Measurements from ENCODE around the gene BASP1.
"Not testable (repeated sequence)": the region's sequence is repeated elsewhere in the genome, so short reads cannot be mapped to it uniquely, and the experiment has no call there.

Gene BASP1

DNA sequence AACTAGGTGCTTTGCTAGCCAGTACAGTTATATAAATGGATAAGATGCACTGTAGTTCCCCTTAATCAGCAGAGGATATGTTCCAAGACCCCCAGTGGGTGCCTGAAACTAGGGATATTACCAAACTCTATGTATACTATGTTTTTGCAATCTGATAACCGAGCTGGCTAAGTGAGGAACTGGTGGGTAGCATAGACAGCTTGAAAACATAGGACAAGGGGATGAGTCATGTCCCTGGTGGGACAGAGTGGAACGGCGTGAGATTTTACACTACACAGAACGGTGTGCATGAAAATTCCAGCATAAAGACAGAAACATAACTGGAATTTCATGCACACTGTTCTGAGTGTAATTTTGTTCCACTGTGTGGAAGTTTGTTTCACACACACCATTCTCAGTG, 86.9 kb downstream of the BASP1 start:
- no peak for DNase-seq (ENCODE audit: extremely low read depth, insufficient read length)

DNA sequence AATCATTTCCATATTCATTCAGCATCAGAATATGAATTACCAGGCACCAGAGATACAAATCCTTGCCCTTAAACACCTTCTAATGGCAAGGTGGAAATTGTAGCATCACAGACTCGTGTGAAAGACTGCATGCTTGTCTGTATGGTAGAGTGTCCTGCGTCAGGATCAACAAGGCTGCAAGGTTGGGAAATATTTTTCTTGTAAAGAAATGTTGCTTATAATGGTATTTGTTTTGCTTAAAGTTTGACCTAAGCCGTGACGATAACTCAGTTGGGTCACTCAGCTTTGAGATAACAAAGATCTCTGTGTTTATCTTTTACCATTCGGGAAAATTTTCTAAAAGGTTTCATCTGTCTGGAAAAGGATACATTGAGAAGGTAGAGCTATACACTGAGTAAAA, 87.6 kb downstream of the BASP1 start:
- H3K4me3 ChIP-seq (replicated peaks; ENCODE audit: low read depth, low read length) = no peak overlapping the region
- no peaks in the 10 kb centered on the region for H3K27me3 ChIP-seq (replicated peaks; ENCODE audit: control insufficient read depth, insufficient read depth, low read length)
- H3K36me3 ChIP-seq (ENCODE audit: control insufficient read depth, insufficient read depth, low read length) = no peaks in the 10 kb centered on the region
- TF ChIP-seq, protein P1, sequence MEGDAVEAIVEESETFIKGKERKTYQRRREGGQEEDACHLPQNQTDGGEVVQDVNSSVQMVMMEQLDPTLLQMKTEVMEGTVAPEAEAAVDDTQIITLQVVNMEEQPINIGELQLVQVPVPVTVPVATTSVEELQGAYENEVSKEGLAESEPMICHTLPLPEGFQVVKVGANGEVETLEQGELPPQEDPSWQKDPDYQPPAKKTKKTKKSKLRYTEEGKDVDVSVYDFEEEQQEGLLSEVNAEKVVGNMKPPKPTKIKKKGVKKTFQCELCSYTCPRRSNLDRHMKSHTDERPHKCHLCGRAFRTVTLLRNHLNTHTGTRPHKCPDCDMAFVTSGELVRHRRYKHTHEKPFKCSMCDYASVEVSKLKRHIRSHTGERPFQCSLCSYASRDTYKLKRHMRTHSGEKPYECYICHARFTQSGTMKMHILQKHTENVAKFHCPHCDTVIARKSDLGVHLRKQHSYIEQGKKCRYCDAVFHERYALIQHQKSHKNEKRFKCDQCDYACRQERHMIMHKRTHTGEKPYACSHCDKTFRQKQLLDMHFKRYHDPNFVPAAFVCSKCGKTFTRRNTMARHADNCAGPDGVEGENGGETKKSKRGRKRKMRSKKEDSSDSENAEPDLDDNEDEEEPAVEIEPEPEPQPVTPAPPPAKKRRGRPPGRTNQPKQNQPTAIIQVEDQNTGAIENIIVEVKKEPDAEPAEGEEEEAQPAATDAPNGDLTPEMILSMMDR (IDR thresholded peaks at IDR 0.05; ENCODE audit: insufficient read depth, low read length, poor library complexity, severe bottlenecking) = no peak
- DNase-seq (ENCODE audit: extremely low read depth, insufficient read length) = no peak

More for the DNA sequence above, 86.9 kb downstream of the BASP1 start:
- H3K36me3 ChIP-seq (ENCODE audit: control insufficient read depth, insufficient read depth, low read length) = no peaks in the 10 kb centered on the region
- TF ChIP-seq, protein P1 (IDR thresholded peaks at IDR 0.05; ENCODE audit: insufficient read depth, low read length, poor library complexity, severe bottlenecking) = no peak
- no peak overlapping the region for H3K4me3 ChIP-seq (replicated peaks; ENCODE audit: low read depth, low read length)
- no peaks in the 10 kb centered on the region for H3K27me3 ChIP-seq (replicated peaks; ENCODE audit: control insufficient read depth, insufficient read depth, low read length)

DNA sequence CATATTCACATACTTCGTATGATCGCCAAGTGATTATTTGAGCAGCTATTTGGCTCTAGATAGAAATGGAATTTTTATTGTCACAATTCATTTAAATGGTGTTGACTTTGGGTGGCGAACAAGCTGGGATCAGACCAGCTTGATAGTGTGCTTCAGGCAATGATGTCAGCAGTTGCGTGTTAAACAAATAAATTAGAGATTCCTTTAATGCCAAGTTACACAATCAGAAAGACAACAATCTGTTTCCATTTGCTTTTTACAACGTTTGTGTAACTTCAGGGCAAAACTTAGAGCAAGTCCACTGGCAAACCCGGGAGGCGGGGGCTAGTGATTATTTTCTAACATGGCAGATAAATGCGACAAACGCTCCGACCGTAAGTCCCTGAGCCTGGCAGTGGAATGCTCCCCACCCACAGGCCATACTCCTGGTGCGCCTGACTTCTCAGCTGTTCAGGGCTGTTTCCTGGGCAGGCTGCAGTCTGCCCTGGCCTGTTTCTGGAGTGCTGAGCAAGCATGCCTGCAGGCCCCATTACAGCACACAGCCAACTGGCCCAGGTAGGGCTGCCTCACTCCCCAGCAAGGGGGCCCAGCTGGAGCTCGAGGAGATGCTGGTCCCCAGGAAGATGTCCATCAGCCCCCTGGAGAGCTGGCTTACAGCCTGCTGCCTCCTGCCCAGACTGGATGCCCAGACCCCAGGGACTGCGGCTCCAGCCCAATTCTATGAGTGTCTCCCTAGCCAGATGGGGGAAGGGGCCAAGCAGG, 88.7 kb downstream of the BASP1 start:
- H3K27me3 ChIP-seq (replicated peaks; ENCODE audit: control insufficient read depth, insufficient read depth, low read length) = no peaks in the 10 kb centered on the region
- DNase-seq (ENCODE audit: extremely low read depth, insufficient read length) = no peak
- TF ChIP-seq, protein P1 (IDR thresholded peaks at IDR 0.05; ENCODE audit: insufficient read depth, low read length, poor library complexity, severe bottlenecking) = no peak
- H3K36me3 ChIP-seq (ENCODE audit: control insufficient read depth, insufficient read depth, low read length) = no peaks in the 10 kb centered on the region
- no peak overlapping the region for H3K4me3 ChIP-seq (replicated peaks; ENCODE audit: low read depth, low read length)

DNA sequence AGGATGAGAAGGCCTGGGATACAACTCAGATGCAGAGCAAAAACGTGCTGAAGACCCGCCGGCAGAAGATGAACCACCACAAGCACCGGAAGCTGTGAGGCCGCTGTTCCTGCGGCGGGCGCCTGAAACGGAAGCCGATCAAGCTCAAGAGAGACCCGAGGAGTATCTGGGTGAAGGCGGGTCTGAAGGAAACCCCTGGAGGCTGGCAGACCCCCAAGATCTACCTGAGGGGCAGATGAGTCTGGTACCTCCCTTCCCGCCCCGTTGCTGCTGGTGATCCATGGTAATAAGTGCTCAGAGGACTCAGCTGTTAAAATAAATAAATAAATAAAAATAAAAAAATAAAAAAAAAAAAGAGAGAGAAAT, 89.3 kb downstream of the BASP1 start:
- TF ChIP-seq, protein P1 (IDR thresholded peaks at IDR 0.05; ENCODE audit: insufficient read depth, low read length, poor library complexity, severe bottlenecking) = no peak
- DNase-seq (ENCODE audit: extremely low read depth, insufficient read length) = no peak
- Histone ChIP-seq H3K27me3 (replicated peaks; ENCODE audit: control insufficient read depth, insufficient read depth, low read length) (no peaks in the 10 kb centered on the region), H3K36me3 (ENCODE audit: control insufficient read depth, insufficient read depth, low read length) (no peaks in the 10 kb centered on the region), H3K4me3 (replicated peaks; ENCODE audit: low read depth, low read length) (no peak overlapping the region)

DNA sequence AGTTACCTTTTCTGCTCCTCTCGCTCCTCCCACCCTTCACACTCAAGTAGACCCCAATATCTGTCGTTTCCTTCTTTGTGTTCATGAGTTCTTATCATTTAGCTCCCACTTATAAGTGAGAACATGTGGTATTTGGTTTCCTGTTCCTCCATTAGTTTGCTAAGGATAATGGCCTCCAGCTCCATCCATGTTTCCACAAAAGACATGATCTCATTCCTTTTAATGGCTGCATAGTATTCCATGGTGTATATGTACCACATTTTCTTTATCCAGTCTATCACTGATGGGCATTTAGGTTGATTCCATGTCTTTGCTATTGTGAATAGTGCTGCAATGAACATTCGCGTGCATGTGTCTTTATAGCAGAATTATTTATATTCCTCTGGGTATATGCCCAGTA, 90.0 kb downstream of the BASP1 start:
- DNase-seq (ENCODE audit: extremely low read depth, insufficient read length); H3K36me3 ChIP-seq (ENCODE audit: control insufficient read depth, insufficient read depth, low read length); H3K4me3 ChIP-seq (replicated peaks; ENCODE audit: low read depth, low read length); H3K27me3 ChIP-seq (replicated peaks; ENCODE audit: control insufficient read depth, insufficient read depth, low read length): not testable (repeated sequence)

DNA sequence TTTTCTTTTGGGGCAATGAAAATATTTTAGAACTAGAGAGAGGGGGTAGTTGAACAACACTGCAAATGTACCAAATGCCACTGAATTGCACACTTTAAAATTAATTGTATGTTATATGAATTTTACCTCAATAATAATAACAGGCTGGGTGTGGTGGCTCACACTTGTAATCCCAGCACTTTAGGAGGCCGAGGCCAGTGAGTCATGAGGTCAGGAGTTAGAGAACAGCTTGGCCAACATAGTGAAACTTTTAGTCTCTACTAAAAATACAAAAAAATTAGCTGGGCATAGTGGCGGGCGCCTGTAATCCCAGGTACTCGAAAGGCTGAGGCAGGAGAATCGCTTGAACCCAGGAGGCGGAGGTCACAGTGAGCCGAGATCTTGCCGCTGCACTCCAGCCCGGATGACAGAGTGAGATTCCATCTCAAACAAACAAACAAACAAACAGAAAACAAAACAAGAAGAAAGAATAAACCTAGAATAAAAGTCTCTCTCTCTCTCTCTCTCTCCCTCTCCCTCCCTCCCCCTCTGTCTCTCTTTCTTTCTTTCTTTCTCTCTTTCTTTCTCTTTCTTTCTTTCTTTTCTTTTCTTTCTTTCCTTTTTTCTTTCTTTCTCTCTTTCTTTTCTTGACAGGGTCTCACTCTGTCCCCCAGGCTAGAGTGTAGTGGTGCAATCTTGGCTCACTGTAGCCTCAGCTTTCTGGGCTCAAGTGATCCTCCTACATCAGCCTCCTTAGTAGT, 91.1 kb downstream of the BASP1 start:
- TF ChIP-seq, protein P1 (IDR thresholded peaks at IDR 0.05; ENCODE audit: insufficient read depth, low read length, poor library complexity, severe bottlenecking) = no peak
- DNase-seq (ENCODE audit: extremely low read depth, insufficient read length) = no peak

More for the DNA sequence above, 91.1 kb downstream of the BASP1 start:
- no peak overlapping the region for H3K4me3 ChIP-seq (replicated peaks; ENCODE audit: low read depth, low read length)
- H3K36me3 ChIP-seq (ENCODE audit: control insufficient read depth, insufficient read depth, low read length) = no peaks in the 10 kb centered on the region
- H3K27me3 ChIP-seq (replicated peaks; ENCODE audit: control insufficient read depth, insufficient read depth, low read length) = no peaks in the 10 kb centered on the region

Data from GM06990 (cell line).